ENCODE data around the gene WDR76. TPM values are rescaled to one million over a fixed set of nuclear protein-coding genes. Genes with fewer than 3 reads are reported as not detected.

WDR76 gene
- total RNA-seq, 1 experiment from 2014 or later: 29.6 TPM

- Mint-ChIP-seq H3K27me3 (ENCODE audit: low read depth) (no peaks in the 10 kb centered on the region), H3K9me3 (no peaks in the 10 kb centered on the region), H3K27ac (no peak overlapping the region; a peak in 1 of 7 replicates), H3K4me3 (no peak overlapping the region), H3K36me3 (ENCODE audit: insufficient read depth in 1 of 3, low read depth in 3 of 3) (peaks cover 9 to 12% (median 9%) of the 10 kb centered on the region in 3 experiments; a peak in 5 of 7 replicates), H3K4me1 (peaks cover 32 to 33% of the 10 kb centered on the region in 2 experiments)
- H3K79me1 ChIP-seq (ENCODE audit: insufficient read depth, low read depth, low read length, poor library complexity, severe bottlenecking): no peaks in the 10 kb centered on the region
- no peak overlapping the region for H3K4me2 ChIP-seq (ENCODE audit: insufficient read depth, insufficient read length, low read length)
- H2BK5ac ChIP-seq (ENCODE audit: insufficient read length, low read length): no peak overlapping the region
- H4K5ac ChIP-seq (ENCODE audit: insufficient read length, low read depth, low read length): no peak overlapping the region
- no peak overlapping the region for H4K8ac ChIP-seq (replicated peaks; ENCODE audit: insufficient read length, low read depth, low read length)
- no peak overlapping the region for H2AK5ac ChIP-seq (ENCODE audit: insufficient read length, low read length)
- H2BK20ac ChIP-seq (ENCODE audit: low read depth, low read length, poor library complexity, severe bottlenecking): no peak overlapping the region
- peaks cover 4% of the 10 kb centered on the region; the same call in 1 of the 2 replicates for H3K4me1 ChIP-seq (ENCODE audit: insufficient read depth, low read length)
- no CpG with 5 or more reads among the region's 4 CpGs for WGBS (ENCODE audit: extremely low coverage, insufficient read length, low lambda C conversion rate)
- H3K9me3 ChIP-seq (ENCODE audit: control insufficient read depth, low read depth, low read length): no peaks in the 10 kb centered on the region
- H2BK120ac ChIP-seq (ENCODE audit: low read depth, low read length, poor library complexity, severe bottlenecking): no peak overlapping the region
- no peak overlapping the region for H3K27ac ChIP-seq (ENCODE audit: insufficient read length, low read depth, low read length)
- no peak for TF ChIP-seq CTCF (conservative IDR thresholded peaks at IDR 0.05)
- no peak overlapping the region for H3K23ac ChIP-seq (ENCODE audit: insufficient read length, low read depth, low read length)
- H4K91ac ChIP-seq (ENCODE audit: insufficient read length, low read depth, low read length): no peak overlapping the region
- H2BK15ac ChIP-seq (ENCODE audit: low read depth, low read length): no peak overlapping the region
- no peaks in the 10 kb centered on the region for H4K20me1 ChIP-seq (ENCODE audit: control insufficient read depth, insufficient read depth, insufficient read length)
- no peaks in the 10 kb centered on the region for H3K27me3 ChIP-seq (ENCODE audit: insufficient read depth, low read length)
- no peak overlapping the region for H3K9ac ChIP-seq (ENCODE audit: extremely low read depth, insufficient read length, low read length)
- H3K23me2 ChIP-seq (ENCODE audit: insufficient read length, low read depth, low read length, poor library complexity, severe bottlenecking): no peaks in the 10 kb centered on the region
- DNase-seq: no peak
- no peaks in the 10 kb centered on the region for H3K79me2 ChIP-seq (ENCODE audit: insufficient read depth, low read length)
- H3K14ac ChIP-seq (ENCODE audit: insufficient read depth, low read length): no peak overlapping the region
- no peak overlapping the region for H3K18ac ChIP-seq (ENCODE audit: insufficient read length, low read depth, low read length)
- no peak overlapping the region for H3T11ph ChIP-seq (ENCODE audit: low read length)
- no peak overlapping the region for H3K56ac ChIP-seq (ENCODE audit: insufficient read length, low read depth, low read length)
- H3K4ac ChIP-seq (ENCODE audit: low read depth, low read length): no peak overlapping the region
- no peak overlapping the region for H2BK12ac ChIP-seq (ENCODE audit: insufficient read length, low read depth, low read length)
- no peak overlapping the region for H2AFZ ChIP-seq (ENCODE audit: low read length)
These were observed 89.5 kb downstream of the WDR76 start for GRCh38 chr15:43916326-43916660.

Small RNA genes within 50 kb of the gene (microRNA-seq; reads per million reads assigned to microRNA genes)
- not detected for gene MIR1282 (ENCODE audit: borderline microRNAs expressed)

Other genes starting within 250 kb of the WDR76 start
- 28.5 and 30.1 TPM in 2 replicates for gene PPIP5K1, start 236.8 kb upstream of the WDR76 start, total RNA-seq (2021)
- 31.0 and 36.7 TPM in 2 replicates for gene CKMT1B, start 233.0 kb upstream of the WDR76 start, total RNA-seq (2021)
- 0.61 and 0.97 TPM in 2 replicates for gene STRC, start 208.2 kb upstream of the WDR76 start, total RNA-seq (2021)
- gene CATSPER2, start 178.2 kb upstream of the WDR76 start, total RNA-seq (2021): 1.6 and 4.6 TPM in 2 replicates
- gene CKMT1A, start 133.1 kb upstream of the WDR76 start, total RNA-seq (2021): 35.5 and 38.4 TPM in 2 replicates
- gene PDIA3, start 80.6 kb upstream of the WDR76 start, total RNA-seq (2021): 524 and 536 TPM in 2 replicates
- gene ELL3, start 50.0 kb upstream of the WDR76 start, total RNA-seq (2021): 6.4 and 7.2 TPM in 2 replicates
- 819 and 831 TPM in 2 replicates for gene SERF2, start 34.7 kb upstream of the WDR76 start, total RNA-seq (2021)
- 0.17 and 0.26 TPM in 2 replicates for gene SERINC4, start 26.8 kb upstream of the WDR76 start, total RNA-seq (2021)
- gene HYPK, start 26.4 kb upstream of the WDR76 start, total RNA-seq (2021): 25.4 and 25.9 TPM in 2 replicates
- gene MFAP1, start 2.3 kb upstream of the WDR76 start, total RNA-seq (2021): 44.7 and 47.8 TPM in 2 replicates